AG04450 (cell line): ENCODE data around the gene SCT. TPM values are rescaled to one million over a fixed set of nuclear protein-coding genes. Genes with fewer than 3 reads are reported as not detected.

Experiments used
- CTCF ChIA-PET: fragments of 300-600, 350-600 bp; formaldehyde crosslinking; extraction: SDS; loops from one replicate; lab custom pipeline; 2022; ENCODE audit warnings: antibody characterized with exemption, inconsistent platforms; lab: Charles Lee
- POLR2A ChIA-PET: fragments of 350-600 bp; formaldehyde crosslinking; extraction: SDS; loops from one replicate; lab custom pipeline; 2021; ENCODE audit warnings: antibody characterized with exemption, inconsistent platforms; lab: Yijun Ruan, JAX
- DNase-seq: peaks from one replicate; pipeline ENCODE4 v3.0.0-alpha.2; 2011; ENCODE audit warnings: low read depth, low spot score
- H3K27ac ChIP-seq: one replicate; pipeline ENCODE4 v1.5.1; 2012; ENCODE audit warnings: low read depth, low read length, control low read depth
- H3K27me3 ChIP-seq: one replicate; pipeline ENCODE4 v1.6.0; 2012; ENCODE audit warnings: low read length; ENCODE audit not compliant: control insufficient read depth, insufficient read depth
- H3K4me3 ChIP-seq: 2 replicates; pipeline ENCODE4 v1.5.1; 2011; ENCODE audit warnings: mild to moderate bottlenecking, low read depth, low read length, control low read depth
- H3K9me3 ChIP-seq: 2 replicates; pipeline ENCODE4 v1.5.1; 2012; ENCODE audit warnings: low read length; ENCODE audit not compliant: control insufficient read depth, insufficient read depth
- polyA plus RNA-seq: library from polyadenylated mRNA; depleted of rRNA; stranded (reverse); fragments of >200 nt; gene quantifications from 2 replicates; pipeline ENCODE4 v1.2.3, GENCODE V29; 2011
- TF ChIP-seq, protein P1 (sequence below): IDR thresholded peaks from 2 replicates; pipeline ENCODE4 v1.5.1; 2011; ENCODE audit warnings: low read depth, low read length, control low read depth, inconsistent platforms

SCT gene
- polyA plus RNA-seq, 1 experiment, result not detected

DNA sequence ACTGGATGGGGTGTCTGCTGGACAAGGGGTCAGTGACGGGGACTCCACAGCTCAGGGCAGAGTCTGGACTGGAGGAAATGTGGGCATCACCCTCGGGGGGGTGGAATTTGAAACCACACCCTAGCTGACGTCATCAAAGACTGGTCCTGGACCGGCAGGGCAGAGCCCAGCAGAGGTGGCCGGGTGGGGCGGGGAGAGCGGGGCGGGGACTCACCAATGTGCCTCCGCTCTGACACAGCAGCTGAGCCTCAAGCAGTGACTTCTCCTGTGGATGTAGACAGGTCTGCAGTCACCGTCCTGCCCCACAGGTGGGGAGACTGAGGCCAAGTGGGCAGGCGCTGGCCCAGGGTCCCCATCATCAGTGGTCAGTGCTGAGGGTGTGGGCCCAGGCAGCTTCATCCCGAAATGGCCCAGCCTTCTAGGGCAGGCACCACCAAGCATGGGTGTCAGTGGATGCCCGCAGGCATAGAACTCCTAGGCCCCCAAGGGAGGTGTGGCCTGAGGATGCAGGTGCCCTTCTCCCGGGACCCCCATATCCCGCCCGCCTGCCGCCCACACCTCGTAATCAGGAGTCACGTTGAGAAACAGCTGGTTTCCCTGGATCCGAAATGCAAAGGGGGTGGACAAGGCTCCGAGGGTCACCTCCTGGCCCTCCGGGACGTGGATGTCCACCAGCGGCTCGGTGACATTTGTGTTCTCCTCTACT is 2.8 kb downstream of the SCT start:
- no peak for DNase-seq
- no peak overlapping the region for H3K27ac ChIP-seq
- POLR2A ChIA-PET, result no interaction called here
- CTCF ChIA-PET, result no interaction called here
- H3K4me3 ChIP-seq, result no peak overlapping the region
- no peaks in the 10 kb centered on the region for H3K27me3 ChIP-seq
- TF ChIP-seq, protein P1, sequence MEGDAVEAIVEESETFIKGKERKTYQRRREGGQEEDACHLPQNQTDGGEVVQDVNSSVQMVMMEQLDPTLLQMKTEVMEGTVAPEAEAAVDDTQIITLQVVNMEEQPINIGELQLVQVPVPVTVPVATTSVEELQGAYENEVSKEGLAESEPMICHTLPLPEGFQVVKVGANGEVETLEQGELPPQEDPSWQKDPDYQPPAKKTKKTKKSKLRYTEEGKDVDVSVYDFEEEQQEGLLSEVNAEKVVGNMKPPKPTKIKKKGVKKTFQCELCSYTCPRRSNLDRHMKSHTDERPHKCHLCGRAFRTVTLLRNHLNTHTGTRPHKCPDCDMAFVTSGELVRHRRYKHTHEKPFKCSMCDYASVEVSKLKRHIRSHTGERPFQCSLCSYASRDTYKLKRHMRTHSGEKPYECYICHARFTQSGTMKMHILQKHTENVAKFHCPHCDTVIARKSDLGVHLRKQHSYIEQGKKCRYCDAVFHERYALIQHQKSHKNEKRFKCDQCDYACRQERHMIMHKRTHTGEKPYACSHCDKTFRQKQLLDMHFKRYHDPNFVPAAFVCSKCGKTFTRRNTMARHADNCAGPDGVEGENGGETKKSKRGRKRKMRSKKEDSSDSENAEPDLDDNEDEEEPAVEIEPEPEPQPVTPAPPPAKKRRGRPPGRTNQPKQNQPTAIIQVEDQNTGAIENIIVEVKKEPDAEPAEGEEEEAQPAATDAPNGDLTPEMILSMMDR, result no peak
- H3K9me3 ChIP-seq, result peaks cover 11% of the 10 kb centered on the region; the same call in 1 of the 2 replicates

DNA sequence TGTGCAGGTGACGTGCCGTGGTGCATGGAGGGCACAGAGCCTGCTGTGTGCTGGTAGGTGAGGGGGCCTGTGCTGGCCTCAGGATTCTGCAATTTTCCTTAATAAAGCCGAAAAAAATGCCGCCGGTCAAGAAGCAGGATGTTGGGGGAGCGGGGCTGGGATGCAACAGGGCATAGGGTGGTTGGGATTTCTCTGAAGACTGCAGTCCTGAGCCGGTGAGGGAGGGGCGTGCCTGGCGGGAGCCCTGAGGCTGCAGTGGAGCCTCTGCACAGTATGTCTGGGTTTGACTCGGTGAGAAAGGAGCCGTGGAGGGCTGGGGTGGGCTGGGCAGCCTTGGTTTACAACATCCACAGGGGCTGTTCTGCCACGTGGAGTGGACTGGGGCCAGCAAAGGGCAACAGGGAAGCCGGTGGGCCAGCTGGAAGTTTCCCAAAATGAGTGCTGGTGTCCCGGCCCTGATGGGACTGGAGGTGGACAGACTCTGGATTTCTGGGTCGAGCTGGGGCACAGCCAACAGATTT is 3.6 kb downstream of the SCT start:
- no peak for DNase-seq
- Histone ChIP-seq H3K27ac (no peak overlapping the region), H3K9me3 (peaks cover 11% of the 10 kb centered on the region; the same call in 1 of the 2 replicates), H3K27me3 (no peaks in the 10 kb centered on the region), H3K4me3 (no peak overlapping the region)
- CTCF ChIA-PET, result no interaction called here
- POLR2A ChIA-PET, result interaction anchor here (0.7 kb wide), 1 partner anchor 8 kb away, joined by 3 read pairs; the partner anchor contains the start of gene IRF7
- TF ChIP-seq, protein P1, result no peak

DNA sequence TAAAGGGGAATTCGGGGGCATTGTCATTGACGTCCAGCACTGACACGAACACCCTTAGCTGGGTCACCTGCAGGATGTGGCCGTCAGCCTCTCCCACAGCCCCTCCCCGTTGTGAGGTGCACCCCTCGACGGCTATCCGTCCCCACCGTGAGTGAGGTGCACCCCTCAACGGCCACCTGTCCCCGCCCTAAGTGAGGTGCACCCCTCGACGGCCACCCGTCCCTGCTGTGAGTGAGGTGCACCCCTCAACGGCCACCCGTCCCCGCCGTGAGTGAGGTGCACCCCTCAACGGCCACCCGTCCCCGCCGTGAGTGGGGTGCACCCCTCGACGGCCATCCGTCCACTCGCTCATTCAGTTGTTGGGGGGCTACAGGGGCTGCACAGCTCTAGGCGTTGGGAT is 5.1 kb downstream of the SCT start:
- Histone ChIP-seq H3K4me3 (no peak overlapping the region), H3K9me3 (no peaks in the 10 kb centered on the region; the same call in 1 of the 2 replicates), H3K27me3 (no peaks in the 10 kb centered on the region), H3K27ac (no peak overlapping the region)
- no peak for DNase-seq
- ChIA-PET POLR2A (no interaction called here), CTCF (no interaction called here)
- TF ChIP-seq, protein P1, result no peak

DNA sequence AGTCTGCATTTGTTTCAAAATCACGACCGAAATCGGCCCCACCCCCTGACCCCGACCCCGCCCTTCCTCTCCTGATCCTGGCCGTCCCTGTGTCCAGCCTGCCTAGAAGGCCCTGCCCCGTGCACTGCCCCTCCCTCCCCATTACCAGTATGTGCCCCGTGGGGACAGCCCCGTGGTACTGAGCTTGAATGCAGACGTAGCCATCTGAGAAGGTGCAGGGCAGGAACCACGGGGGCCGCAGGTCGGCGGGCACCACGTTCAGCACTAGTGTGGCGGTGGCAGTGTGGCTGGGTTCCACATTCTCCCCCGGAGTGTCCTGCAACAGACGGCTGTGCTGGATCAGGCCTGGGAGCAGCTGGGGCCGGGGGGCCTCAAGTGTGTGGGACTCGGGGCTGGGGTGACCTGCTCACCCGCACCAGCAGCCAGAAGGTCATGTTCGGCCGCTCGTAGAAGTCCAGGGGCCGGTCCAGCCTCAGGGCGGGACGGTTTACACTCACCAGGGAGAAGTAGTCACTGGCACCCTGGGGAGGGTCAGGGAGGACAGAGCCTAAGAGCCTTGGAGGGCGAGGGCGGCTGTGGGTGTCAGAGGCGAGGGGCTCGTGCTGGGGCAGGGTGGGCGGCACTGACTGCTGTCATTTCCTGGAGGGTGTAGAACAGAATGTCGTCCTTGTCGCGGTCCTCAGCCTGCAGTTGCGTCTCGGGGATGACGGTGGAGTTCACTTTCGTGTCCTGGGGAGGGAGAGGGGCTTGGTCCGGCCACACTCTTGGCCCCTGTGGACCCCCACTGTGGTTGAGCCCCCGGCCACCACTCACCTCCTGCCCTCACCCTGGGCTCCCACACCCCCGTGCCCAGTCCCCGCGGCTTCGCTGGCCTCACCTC is 5.8 kb downstream of the SCT start:
- H3K27ac ChIP-seq, result no peak overlapping the region
- CTCF ChIA-PET, result no interaction called here
- DNase-seq, result no peak
- H3K4me3 ChIP-seq, result no peak overlapping the region
- TF ChIP-seq, protein P1, result no peak
- H3K9me3 ChIP-seq, result no peaks in the 10 kb centered on the region; the same call in 1 of the 2 replicates
- POLR2A ChIA-PET, result no interaction called here
- no peaks in the 10 kb centered on the region for H3K27me3 ChIP-seq
